HG03108 (cell line): ENCODE data around the gene GLT1D1.

ENCODE experiments used
- ATAC-seq: cut with Tn5 transposase; IDR thresholded peaks from one replicate; pipeline ENCODE4 v1.9.1; 2021; ENCODE audit warnings: moderate library complexity; ENCODE audit not compliant: unreplicated experiment

GLT1D1 gene

GRCh38 chr12:128909653-128910052 lies 56.4 kb downstream of the GLT1D1 start:
- no peak for ATAC-seq

GRCh38 chr12:128910629-128911028 lies 57.4 kb downstream of the GLT1D1 start:
- ATAC-seq: no peak

GRCh38 chr12:128911861-128912260 lies 58.6 kb downstream of the GLT1D1 start:
- no peak for ATAC-seq

- peak; percentile 96 for ATAC-seq
Measured at GRCh38 chr12:128914908-128915563, 61.8 kb downstream of the GLT1D1 start.

- ATAC-seq: no peak
Measured at GRCh38 chr12:128916425-128916824, 63.1 kb downstream of the GLT1D1 start.

GRCh38 chr12:128918481-128919260 lies 65.4 kb downstream of the GLT1D1 start:
- no peak for ATAC-seq

- ATAC-seq: no peak
Measured at GRCh38 chr12:128920468-128920867, 67.2 kb downstream of the GLT1D1 start.

- ATAC-seq: no peak
Measured at GRCh38 chr12:128928361-128928760, 75.1 kb downstream of the GLT1D1 start.

- no peak for ATAC-seq
Measured at GRCh38 chr12:128929057-128929456, 75.8 kb downstream of the GLT1D1 start.

GRCh38 chr12:128930606-128931005 lies 77.3 kb downstream of the GLT1D1 start:
- ATAC-seq: no peak

GRCh38 chr12:128932521-128932920 lies 79.2 kb downstream of the GLT1D1 start:
- no peak for ATAC-seq

GRCh38 chr12:128933039-128933438 lies 79.8 kb downstream of the GLT1D1 start:
- no peak for ATAC-seq

GRCh38 chr12:128933926-128934325 lies 80.6 kb downstream of the GLT1D1 start:
- ATAC-seq: no peak

- ATAC-seq: no peak
Measured at GRCh38 chr12:128938886-128939285, 85.6 kb downstream of the GLT1D1 start.

GRCh38 chr12:128940090-128940888 lies 87.0 kb downstream of the GLT1D1 start:
- ATAC-seq: no peak

GRCh38 chr12:128940974-128941373 lies 87.7 kb downstream of the GLT1D1 start:
- ATAC-seq: no peak

GRCh38 chr12:128942960-128943477 lies 89.7 kb downstream of the GLT1D1 start:
- ATAC-seq: no peak

- no peak for ATAC-seq
Measured at GRCh38 chr12:128944956-128945355, 91.7 kb downstream of the GLT1D1 start.

- ATAC-seq: no peak
Measured at GRCh38 chr12:128947209-128947608, 93.9 kb downstream of the GLT1D1 start.

GRCh38 chr12:128949086-128949485 lies 95.8 kb downstream of the GLT1D1 start:
- no peak for ATAC-seq

- no peak for ATAC-seq
Measured at GRCh38 chr12:128951448-128951847, 98.2 kb downstream of the GLT1D1 start.
